ENCODE measurements around the gene NDUFAF2.
"Not testable (repeated sequence)": the region's sequence is repeated elsewhere in the genome, so short reads cannot be mapped to it uniquely, and the experiment has no call there.

NDUFAF2 gene

DNA sequence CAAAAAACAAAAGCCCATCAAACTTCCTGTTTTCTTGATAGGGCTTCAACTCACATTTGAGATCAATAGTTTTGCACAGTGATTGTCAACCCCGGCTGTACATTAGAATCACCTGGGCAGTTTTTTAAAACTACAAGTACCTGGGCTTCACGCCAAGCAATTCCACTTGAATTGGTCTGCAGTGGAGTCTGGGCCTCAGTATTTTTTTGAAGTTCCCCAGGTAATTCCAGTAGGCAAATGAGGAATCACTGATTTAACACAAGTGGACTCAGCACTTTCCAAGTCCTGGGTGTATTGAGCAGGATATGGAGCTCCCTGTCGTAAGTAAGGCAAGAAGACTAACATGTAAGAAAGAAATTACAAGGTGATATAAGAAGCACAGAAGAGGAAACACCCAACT, 232.1 kb downstream of the NDUFAF2 start:
- DNase-seq (ENCODE audit: low read depth in 3 of 3): no peak

GRCh38 chr5:61177716-61178115, 232.7 kb downstream of the NDUFAF2 start:
- no peak for DNase-seq (ENCODE audit: low read depth in 3 of 3)

GRCh38 chr5:61178702-61179101, 233.7 kb downstream of the NDUFAF2 start:
- no peak for DNase-seq (ENCODE audit: low read depth in 3 of 3)

DNA sequence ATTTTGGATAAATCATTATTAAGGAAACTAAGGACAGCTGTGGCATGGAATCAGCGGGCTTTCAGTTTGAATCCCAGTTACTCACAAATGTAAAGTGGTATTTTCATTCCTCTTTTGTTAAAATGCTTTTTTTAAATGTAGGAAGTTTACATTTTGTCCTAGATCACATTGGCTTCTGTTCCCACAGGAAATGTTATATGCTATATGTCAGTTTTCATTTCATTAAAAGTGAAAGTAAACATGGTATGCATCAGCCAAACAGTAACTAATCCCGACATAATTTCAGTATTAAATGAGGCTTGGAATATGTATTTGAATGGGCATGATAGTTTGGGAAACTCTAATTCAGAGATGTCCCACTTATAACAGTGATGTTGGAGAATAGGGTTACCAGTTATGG, 235.9 kb downstream of the NDUFAF2 start:
- no peak for DNase-seq (ENCODE audit: low read depth in 3 of 3)

GRCh38 chr5:61182449-61182848, 237.4 kb downstream of the NDUFAF2 start:
- no peak for DNase-seq (ENCODE audit: low read depth in 3 of 3)

DNA sequence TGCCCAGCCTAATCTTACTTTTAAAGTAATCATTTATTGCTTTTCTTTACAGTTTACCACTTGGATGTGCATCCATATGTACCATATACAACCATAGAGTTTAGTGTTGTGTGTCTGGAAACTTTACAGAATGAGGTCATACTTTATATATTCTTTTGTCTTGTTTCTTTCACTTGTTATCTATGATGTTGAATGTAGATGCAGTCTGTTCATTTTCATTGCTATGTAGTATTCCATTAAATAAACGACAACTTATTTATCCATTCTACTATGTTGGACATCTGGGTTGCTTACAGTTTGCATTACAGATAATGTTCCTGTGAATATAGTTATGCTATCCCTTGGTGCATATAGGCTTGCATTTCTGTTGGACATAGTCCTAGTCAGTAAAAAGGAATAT, 238.5 kb downstream of the NDUFAF2 start:
- no peak for DNase-seq (ENCODE audit: low read depth in 3 of 3)

DNA sequence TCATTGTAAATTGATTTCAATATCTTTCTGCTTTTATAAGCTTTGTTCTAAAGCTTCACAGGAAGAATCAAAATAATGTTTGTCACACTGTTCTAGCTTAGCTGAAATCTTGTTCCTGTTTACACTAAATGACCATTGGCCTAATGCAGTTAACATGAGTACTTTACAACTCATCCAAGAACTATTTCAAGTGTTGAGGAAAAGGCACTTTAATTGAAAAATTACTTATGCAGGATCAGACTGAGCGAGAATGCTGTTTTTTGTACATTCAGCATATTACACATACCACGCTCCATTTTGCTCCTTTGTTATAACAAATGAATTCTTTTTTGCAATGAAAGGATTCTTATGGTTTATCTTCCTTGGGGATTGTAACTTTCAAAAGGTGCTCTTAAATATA, 239.7 kb downstream of the NDUFAF2 start:
- DNase-seq (ENCODE audit: low read depth in 3 of 3): no peak

- no peak for DNase-seq (ENCODE audit: low read depth in 3 of 3)
Measured at GRCh38 chr5:61186634-61187033, 241.6 kb downstream of the NDUFAF2 start.

GRCh38 chr5:61187352-61187751, 242.3 kb downstream of the NDUFAF2 start:
- not testable (repeated sequence) for DNase-seq (ENCODE audit: low read depth in 3 of 3)

- DNase-seq (ENCODE audit: low read depth in 3 of 3): not testable (repeated sequence)
Measured at GRCh38 chr5:61187826-61188225, 242.8 kb downstream of the NDUFAF2 start.

DNA sequence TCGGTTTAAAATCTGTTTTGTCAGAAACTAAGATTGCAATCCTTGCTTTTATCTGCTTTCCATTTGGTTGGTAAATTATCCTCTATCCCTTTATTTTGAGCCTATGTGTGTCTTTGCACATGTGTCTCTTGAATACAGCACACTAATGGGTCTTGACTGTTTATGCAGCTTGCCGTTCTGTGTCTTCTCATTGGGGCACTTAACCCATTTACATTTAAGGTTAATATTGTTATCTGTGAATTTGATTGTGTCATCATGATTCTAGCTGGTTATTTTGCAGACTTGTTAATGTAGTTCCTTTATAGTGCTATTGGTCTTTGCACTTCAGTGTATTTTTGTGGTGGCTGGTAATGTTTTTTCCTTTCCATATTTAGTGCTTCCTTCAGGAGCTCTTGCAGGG, 253.6 kb downstream of the NDUFAF2 start:
- no peak for DNase-seq (ENCODE audit: low read depth in 3 of 3)

DNA sequence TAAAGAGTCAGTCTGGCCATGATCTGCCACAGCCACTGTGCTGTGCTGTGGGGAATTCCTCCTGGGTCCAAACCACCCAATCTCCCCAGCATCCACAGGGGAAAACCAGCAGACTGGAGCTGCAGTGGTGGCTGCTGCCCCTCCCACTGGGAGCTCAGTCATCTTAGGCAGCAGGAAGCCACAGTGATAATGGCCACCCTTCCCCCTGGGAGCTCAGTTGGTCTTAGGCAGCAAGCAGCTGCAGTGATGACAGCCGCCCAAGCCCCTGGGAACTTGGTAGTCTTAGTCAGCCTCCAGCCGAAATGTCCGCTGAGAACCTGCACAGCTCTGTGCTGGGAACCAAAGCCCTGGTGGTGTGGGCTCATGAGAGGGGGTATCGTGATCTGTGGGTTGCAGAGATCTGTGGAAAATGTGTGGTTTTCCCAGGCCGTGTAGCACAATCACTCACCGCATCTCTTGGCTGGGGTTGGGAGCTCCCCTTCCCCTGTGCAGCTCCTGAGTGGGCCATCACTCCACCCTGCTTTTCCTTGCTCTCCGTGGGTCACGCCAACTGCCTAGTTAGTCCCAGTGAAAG, 255.7 kb downstream of the NDUFAF2 start:
- DNase-seq (ENCODE audit: low read depth in 3 of 3): no peak

DNA sequence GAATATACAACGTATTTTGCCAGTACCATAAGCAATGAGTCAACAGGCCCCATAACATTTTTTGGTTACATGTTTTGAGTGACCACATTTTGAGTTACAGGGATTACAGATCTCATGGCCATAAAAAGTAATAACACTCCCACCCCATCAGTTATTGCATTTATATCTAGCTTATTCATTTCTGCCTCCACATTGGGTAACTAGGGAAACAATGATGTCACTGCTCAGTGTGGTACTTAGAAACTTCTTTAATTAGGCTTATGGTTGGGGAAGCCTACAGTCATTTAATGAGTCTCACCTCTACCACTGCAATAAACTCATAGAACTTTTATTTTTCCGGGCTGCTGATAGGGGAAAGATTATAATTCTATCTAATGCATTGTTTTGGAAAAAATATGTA, 257.2 kb downstream of the NDUFAF2 start:
- no peak for DNase-seq (ENCODE audit: low read depth in 3 of 3)
